ENCODE measurements around the gene PIEZO2.

PIEZO2 gene

GRCh38 chr18:10997885-10998284 is 151.5 kb downstream of the PIEZO2 start:
- no peaks in the 10 kb centered on the region for H3K27me3 ChIP-seq (ENCODE audit: control insufficient read depth, insufficient read depth, low read length)
- peaks cover 7% of the 10 kb centered on the region for H3K9me3 ChIP-seq (ENCODE audit: control insufficient read depth, low read depth, low read length)
- no peak overlapping the region for H3K27ac ChIP-seq (ENCODE audit: low read length)
- no peaks in the 10 kb centered on the region for H3K36me3 ChIP-seq (ENCODE audit: control insufficient read depth, low read depth, low read length)
- no peak overlapping the region for H3K9ac ChIP-seq (ENCODE audit: low read length)
- peaks cover 8% of the 10 kb centered on the region for H3K4me1 ChIP-seq (ENCODE audit: control insufficient read depth, low read depth, low read length)
- H3K4me3 ChIP-seq (ENCODE audit: low read length) = no peak overlapping the region

GRCh38 chr18:10995550-10995949 is 153.8 kb downstream of the PIEZO2 start:
- Histone ChIP-seq H3K4me1 (ENCODE audit: control insufficient read depth, low read depth, low read length) (no peaks in the 10 kb centered on the region), H3K4me3 (ENCODE audit: low read length) (no peak overlapping the region), H3K27ac (ENCODE audit: low read length) (no peak overlapping the region), H3K27me3 (ENCODE audit: control insufficient read depth, insufficient read depth, low read length) (no peaks in the 10 kb centered on the region), H3K36me3 (ENCODE audit: control insufficient read depth, low read depth, low read length) (no peaks in the 10 kb centered on the region), H3K9ac (ENCODE audit: low read length) (no peak overlapping the region), H3K9me3 (ENCODE audit: control insufficient read depth, low read depth, low read length) (peaks cover 7% of the 10 kb centered on the region)

GRCh38 chr18:10989486-10989885 is 159.9 kb downstream of the PIEZO2 start:
- H3K4me3 ChIP-seq (ENCODE audit: low read length) = no peak overlapping the region
- H3K27ac ChIP-seq (ENCODE audit: low read length) = no peak overlapping the region
- H3K9ac ChIP-seq (ENCODE audit: low read length) = no peak overlapping the region
- H3K36me3 ChIP-seq (ENCODE audit: control insufficient read depth, low read depth, low read length) = no peaks in the 10 kb centered on the region
- no peaks in the 10 kb centered on the region for H3K27me3 ChIP-seq (ENCODE audit: control insufficient read depth, insufficient read depth, low read length)
- H3K9me3 ChIP-seq (ENCODE audit: control insufficient read depth, low read depth, low read length) = peaks cover 16% of the 10 kb centered on the region
- H3K4me1 ChIP-seq (ENCODE audit: control insufficient read depth, low read depth, low read length) = no peaks in the 10 kb centered on the region

GRCh38 chr18:10985689-10986088 is 163.7 kb downstream of the PIEZO2 start:
- no peak overlapping the region for H3K4me3 ChIP-seq (ENCODE audit: low read length)
- H3K4me1 ChIP-seq (ENCODE audit: control insufficient read depth, low read depth, low read length) = no peaks in the 10 kb centered on the region
- no peak overlapping the region for H3K27ac ChIP-seq (ENCODE audit: low read length)
- no peaks in the 10 kb centered on the region for H3K36me3 ChIP-seq (ENCODE audit: control insufficient read depth, low read depth, low read length)
- H3K9me3 ChIP-seq (ENCODE audit: control insufficient read depth, low read depth, low read length) = peaks cover 21% of the 10 kb centered on the region
- H3K9ac ChIP-seq (ENCODE audit: low read length) = no peak overlapping the region
- no peaks in the 10 kb centered on the region for H3K27me3 ChIP-seq (ENCODE audit: control insufficient read depth, insufficient read depth, low read length)

GRCh38 chr18:10979411-10979810 is 170.0 kb downstream of the PIEZO2 start:
- no peaks in the 10 kb centered on the region for H3K4me1 ChIP-seq (ENCODE audit: control insufficient read depth, low read depth, low read length)
- H3K36me3 ChIP-seq (ENCODE audit: control insufficient read depth, low read depth, low read length) = no peaks in the 10 kb centered on the region
- H3K27me3 ChIP-seq (ENCODE audit: control insufficient read depth, insufficient read depth, low read length) = no peaks in the 10 kb centered on the region
- H3K27ac ChIP-seq (ENCODE audit: low read length) = no peak overlapping the region
- H3K9me3 ChIP-seq (ENCODE audit: control insufficient read depth, low read depth, low read length) = peaks cover 5% of the 10 kb centered on the region
- no peak overlapping the region for H3K9ac ChIP-seq (ENCODE audit: low read length)
- H3K4me3 ChIP-seq (ENCODE audit: low read length) = no peak overlapping the region

GRCh38 chr18:10977042-10977441 is 172.3 kb downstream of the PIEZO2 start:
- Histone ChIP-seq H3K9me3 (ENCODE audit: control insufficient read depth, low read depth, low read length) (no peaks in the 10 kb centered on the region), H3K27ac (ENCODE audit: low read length) (no peak overlapping the region), H3K4me1 (ENCODE audit: control insufficient read depth, low read depth, low read length) (no peaks in the 10 kb centered on the region), H3K36me3 (ENCODE audit: control insufficient read depth, low read depth, low read length) (no peaks in the 10 kb centered on the region), H3K9ac (ENCODE audit: low read length) (no peak overlapping the region), H3K4me3 (ENCODE audit: low read length) (no peak overlapping the region), H3K27me3 (ENCODE audit: control insufficient read depth, insufficient read depth, low read length) (no peaks in the 10 kb centered on the region)

GRCh38 chr18:10973567-10974203 is 175.7 kb downstream of the PIEZO2 start:
- Histone ChIP-seq H3K27me3 (ENCODE audit: control insufficient read depth, insufficient read depth, low read length) (no peaks in the 10 kb centered on the region), H3K36me3 (ENCODE audit: control insufficient read depth, low read depth, low read length) (no peaks in the 10 kb centered on the region), H3K27ac (ENCODE audit: low read length) (no peak overlapping the region), H3K4me3 (ENCODE audit: low read length) (no peak overlapping the region), H3K9me3 (ENCODE audit: control insufficient read depth, low read depth, low read length) (no peaks in the 10 kb centered on the region), H3K9ac (ENCODE audit: low read length) (no peak overlapping the region), H3K4me1 (ENCODE audit: control insufficient read depth, low read depth, low read length) (no peaks in the 10 kb centered on the region)

- no peak overlapping the region for H3K27ac ChIP-seq (ENCODE audit: low read length)
- H3K4me1 ChIP-seq (ENCODE audit: control insufficient read depth, low read depth, low read length) = no peaks in the 10 kb centered on the region
- H3K9ac ChIP-seq (ENCODE audit: low read length) = no peak overlapping the region
- no peaks in the 10 kb centered on the region for H3K36me3 ChIP-seq (ENCODE audit: control insufficient read depth, low read depth, low read length)
- H3K27me3 ChIP-seq (ENCODE audit: control insufficient read depth, insufficient read depth, low read length) = no peaks in the 10 kb centered on the region
- no peak overlapping the region for H3K4me3 ChIP-seq (ENCODE audit: low read length)
- H3K9me3 ChIP-seq (ENCODE audit: control insufficient read depth, low read depth, low read length) = no peaks in the 10 kb centered on the region
Observed at GRCh38 chr18:10971717-10972116, 177.7 kb downstream of the PIEZO2 start.

- no peak overlapping the region for H3K9ac ChIP-seq (ENCODE audit: low read length)
- H3K27me3 ChIP-seq (ENCODE audit: control insufficient read depth, insufficient read depth, low read length) = no peaks in the 10 kb centered on the region
- H3K36me3 ChIP-seq (ENCODE audit: control insufficient read depth, low read depth, low read length) = no peaks in the 10 kb centered on the region
- H3K4me3 ChIP-seq (ENCODE audit: low read length) = no peak overlapping the region
- peaks cover 4% of the 10 kb centered on the region for H3K4me1 ChIP-seq (ENCODE audit: control insufficient read depth, low read depth, low read length)
- H3K27ac ChIP-seq (ENCODE audit: low read length) = no peak overlapping the region
- no peaks in the 10 kb centered on the region for H3K9me3 ChIP-seq (ENCODE audit: control insufficient read depth, low read depth, low read length)
Observed at GRCh38 chr18:10965119-10965518, 184.2 kb downstream of the PIEZO2 start.

- Histone ChIP-seq H3K36me3 (ENCODE audit: control insufficient read depth, low read depth, low read length) (no peaks in the 10 kb centered on the region), H3K27me3 (ENCODE audit: control insufficient read depth, insufficient read depth, low read length) (no peaks in the 10 kb centered on the region), H3K4me3 (ENCODE audit: low read length) (no peak overlapping the region), H3K4me1 (ENCODE audit: control insufficient read depth, low read depth, low read length) (no peaks in the 10 kb centered on the region), H3K27ac (ENCODE audit: low read length) (no peak overlapping the region), H3K9me3 (ENCODE audit: control insufficient read depth, low read depth, low read length) (no peaks in the 10 kb centered on the region), H3K9ac (ENCODE audit: low read length) (no peak overlapping the region)
Observed at GRCh38 chr18:10953672-10954071, 195.7 kb downstream of the PIEZO2 start.

GRCh38 chr18:10951631-10952544 is 197.5 kb downstream of the PIEZO2 start:
- Histone ChIP-seq H3K9ac (ENCODE audit: low read length) (no peak overlapping the region), H3K27ac (ENCODE audit: low read length) (no peak overlapping the region), H3K27me3 (ENCODE audit: control insufficient read depth, insufficient read depth, low read length) (no peaks in the 10 kb centered on the region), H3K4me3 (ENCODE audit: low read length) (no peak overlapping the region), H3K36me3 (ENCODE audit: control insufficient read depth, low read depth, low read length) (no peaks in the 10 kb centered on the region), H3K9me3 (ENCODE audit: control insufficient read depth, low read depth, low read length) (no peaks in the 10 kb centered on the region), H3K4me1 (ENCODE audit: control insufficient read depth, low read depth, low read length) (no peaks in the 10 kb centered on the region)
